HCT116 (cell line): Measurements from ENCODE around the gene DDX18. TPM values are rescaled to one million over a fixed set of nuclear protein-coding genes. Genes with fewer than 3 reads are reported as not detected.

Experiments used
- ATAC-seq: fragments of 200-7000 bp; cut with Tn5 transposase; 2 replicates; pipeline ENCODE4 v1.9.1; 2020; ENCODE audit warnings: mild to moderate bottlenecking, moderate library complexity
- BruUV-seq: library from RNA; stranded (reverse); fragments of 400-500 nt; replicated peaks from 2 replicates; lab custom pipeline; 2021; lab: Mats Ljungman, UMichigan
- CTCF ChIA-PET: fragments of 300-600 bp; sonication (Branson Sonifier 250); formaldehyde crosslinking; loops from one replicate; lab custom pipeline; 2021; ENCODE audit warnings: antibody characterized with exemption; lab: Charles Lee
- POLR2A ChIA-PET: fragments of 300-600, 350-600 bp; sonication (Branson Sonifier 250); formaldehyde crosslinking; loops from one replicate; lab custom pipeline; 2021; ENCODE audit warnings: antibody characterized with exemption; lab: Charles Lee
- RAD21 ChIA-PET, 2 experiments: fragments of 300-600 bp; sonication (Branson Sonifier 250); formaldehyde crosslinking; loops; one replicate each; lab custom pipeline; 2023; ENCODE audit warnings: low total read pairs in 2 of 2; ENCODE audit not compliant: uncharacterized antibody in 2 of 2, unreplicated experiment in 2 of 2, low non-redundant PET in 1 of 2; lab: Charles Lee
- DNase-seq: peaks from one replicate; pipeline ENCODE4 v3.0.0-alpha.2; 2010; ENCODE audit warnings: low read depth, low spot score
- H2AFZ ChIP-seq: fragments of 200-600 bp; shearing (Covaris generic), sonication (generic); 2 replicates; pipeline ENCODE4 v1.6.1; 2017; ENCODE audit warnings: low read depth, mixed run types, mixed read lengths, antibody characterized with exemption, low read length; ENCODE audit not compliant: poor library complexity, severe bottlenecking
- H3K27ac ChIP-seq: 2 replicates; pipeline ENCODE4 v1.5.1; 2012; ENCODE audit warnings: low read depth, low read length
- H3K27me3 ChIP-seq: fragments of 200-600 bp; sonication (generic); 2 replicates; pipeline ENCODE4 v1.6.1; 2016; ENCODE audit warnings: mixed run types, low read length, mixed read lengths; ENCODE audit not compliant: insufficient read depth
- H3K36me3 ChIP-seq, 2 experiments: fragments of 200-500 bp in 1 of 2; fragments of 200-600 bp in 1 of 2; sonication (Bioruptor generic) in 1 of 2; sonication (generic) in 1 of 2; 2 replicates each; pipeline versions ENCODE4 v1.5.1 to v1.6.1; 2014 to 2016; ENCODE audit warnings: low read length in 2 of 2, inconsistent platforms in 1 of 2, mixed read lengths in 1 of 2, mixed run types in 1 of 2; ENCODE audit not compliant: insufficient read depth in 2 of 2, control insufficient read depth in 1 of 2
- H3K4me1 ChIP-seq, 2 experiments: fragments of 200-600 bp in 1 of 2; sonication (generic) in 1 of 2; 2 replicates each; pipeline versions ENCODE4 v1.5.1 to v1.6.1; 2012 to 2017; ENCODE audit warnings: low read length in 2 of 2, inconsistent platforms in 1 of 2, mild to moderate bottlenecking in 1 of 2, mixed read lengths in 1 of 2, mixed run types in 1 of 2, moderate library complexity in 1 of 2; ENCODE audit not compliant: insufficient read depth in 2 of 2, control insufficient read depth in 1 of 2
- H3K4me2 ChIP-seq: fragments of 200-600 bp; sonication (generic); 2 replicates; pipeline ENCODE4 v1.6.1; 2017; ENCODE audit warnings: mixed run types, low read length, mixed read lengths
- H3K4me3 ChIP-seq, 2 experiments: fragments of 200-600 bp in 1 of 2; sonication (generic) in 1 of 2; replicated peaks in 1 of 2; 2 replicates each; pipeline ENCODE4 v1.5.1; 2011 to 2016; ENCODE audit warnings: low read length in 2 of 2, control low read depth in 1 of 2, low read depth in 1 of 2, mild to moderate bottlenecking in 1 of 2, mixed read lengths in 1 of 2, mixed run types in 1 of 2
- H3K79me2 ChIP-seq: fragments of 200-600 bp; sonication (generic); 2 replicates; pipeline ENCODE4 v1.6.1; 2017; ENCODE audit warnings: mild to moderate bottlenecking, mixed run types, low read length, moderate library complexity, mixed read lengths; ENCODE audit not compliant: insufficient read depth
- H3K9ac ChIP-seq: fragments of 200-600 bp; sonication (generic); 2 replicates; pipeline ENCODE4 v1.6.1; 2016; ENCODE audit warnings: low read length, mixed read lengths
- H3K9me2 ChIP-seq: fragments of 200-600 bp; sonication (generic), shearing (Covaris generic); 2 replicates; pipeline ENCODE4 v1.6.1; 2017; ENCODE audit warnings: mixed run types, mild to moderate bottlenecking, moderate library complexity; ENCODE audit not compliant: insufficient read depth
- H3K9me3 ChIP-seq, 2 experiments: fragments of 200-500 bp in 1 of 2; fragments of 200-600 bp in 1 of 2; sonication (Bioruptor generic) in 1 of 2; sonication (generic) in 1 of 2; 2 replicates each; pipeline ENCODE4 v1.6.1; 2014 to 2017; ENCODE audit warnings: low read length in 2 of 2, mixed read lengths in 2 of 2, inconsistent platforms in 1 of 2, low read depth in 1 of 2, mild to moderate bottlenecking in 1 of 2, mixed run types in 1 of 2, moderate library complexity in 1 of 2; ENCODE audit not compliant: control insufficient read depth in 1 of 2, insufficient read depth in 1 of 2
- H4K20me1 ChIP-seq: fragments of 200-600 bp; sonication (generic), shearing (Covaris generic); 2 replicates; pipeline ENCODE4 v1.6.1; 2017; ENCODE audit warnings: mixed run types, mild to moderate bottlenecking, moderate library complexity; ENCODE audit not compliant: insufficient read depth
- EGR1 ChIP-seq: IDR thresholded peaks from 2 replicates; pipeline ENCODE4 v1.6.1; 2012; ENCODE audit warnings: low read depth
- ELF1 ChIP-seq: IDR thresholded peaks from 2 replicates; pipeline ENCODE4 v1.6.1; 2012; ENCODE audit warnings: low read depth, borderline replicate concordance
- JUND ChIP-seq: IDR thresholded peaks from 2 replicates; pipeline ENCODE4 v1.6.1; 2012
- POLR2A ChIP-seq: IDR thresholded peaks from 2 replicates; pipeline ENCODE4 v1.7.0; 2011; ENCODE audit warnings: borderline replicate concordance; ENCODE audit not compliant: insufficient read depth, insufficient read length; ENCODE audit errors: extremely low read depth
- RAD21 ChIP-seq: IDR thresholded peaks from 2 replicates; pipeline ENCODE4 v1.6.1; 2012; ENCODE audit warnings: low read depth, mild to moderate bottlenecking
- SIN3A ChIP-seq: IDR thresholded peaks from 2 replicates; pipeline ENCODE4 v1.6.1; 2012; ENCODE audit warnings: low read depth
- SP1 ChIP-seq: IDR thresholded peaks from 2 replicates; pipeline ENCODE4 v1.6.1; 2012; ENCODE audit warnings: low read depth
- SRF ChIP-seq: IDR thresholded peaks from 2 replicates; pipeline ENCODE4 v1.6.1; 2012; ENCODE audit warnings: low read depth
- YY1 ChIP-seq: IDR thresholded peaks from 2 replicates; pipeline ENCODE4 v1.6.1; 2011; ENCODE audit warnings: low read length, low read depth, moderate library complexity, mild to moderate bottlenecking; ENCODE audit not compliant: insufficient replicate concordance; ENCODE audit errors: extremely low read depth
- ZFX ChIP-seq: fragments of 450-650 bp; IDR thresholded peaks from 2 replicates; pipeline ENCODE4 v1.6.1; 2017
- intact Hi-C: fragments of 100-400 bp; cut with micrococcal nuclease; formaldehyde crosslinking; loops from 2 replicates; pipeline ENCODE4 v1.10.0; 2022
- total RNA-seq: library from RNA; stranded (reverse); gene quantifications from one replicate; pipeline ENCODE4 v1.2.1, GENCODE V29; 2021; ENCODE audit not compliant: unreplicated experiment
- TF ChIP-seq, protein P1 (sequence below), 3 experiments: fragments of 200-600 bp in 1 of 3; sonication (generic) in 1 of 3; IDR thresholded peaks in 2 of 3; conservative IDR thresholded peaks in 1 of 3; 2 replicates each; pipeline ENCODE4 v1.5.1; 2012 to 2017; ENCODE audit warnings: low read depth in 2 of 3, low read length in 2 of 3, antibody characterized with exemption in 1 of 3, borderline replicate concordance in 1 of 3, control low read depth in 1 of 3, mild to moderate bottlenecking in 1 of 3, mixed read lengths in 1 of 3, mixed run types in 1 of 3, moderate library complexity in 1 of 3; ENCODE audit not compliant: insufficient read depth in 1 of 3
- TF ChIP-seq, protein P2 (sequence below): IDR thresholded peaks from 2 replicates; pipeline ENCODE4 v1.6.1; 2011; ENCODE audit warnings: mild to moderate bottlenecking, low read length, moderate library complexity; ENCODE audit not compliant: insufficient replicate concordance; ENCODE audit errors: extremely low read depth
- TF ChIP-seq, protein P3 (sequence below): IDR thresholded peaks from 2 replicates; pipeline ENCODE4 v1.6.1; 2012
- TF ChIP-seq, protein P4 (sequence below): IDR thresholded peaks from 2 replicates; pipeline ENCODE4 v1.6.1; 2012; ENCODE audit warnings: low read depth

The DDX18 gene
- total RNA-seq, 1 experiment from 2014 or later, result 99.7 TPM

DNA sequence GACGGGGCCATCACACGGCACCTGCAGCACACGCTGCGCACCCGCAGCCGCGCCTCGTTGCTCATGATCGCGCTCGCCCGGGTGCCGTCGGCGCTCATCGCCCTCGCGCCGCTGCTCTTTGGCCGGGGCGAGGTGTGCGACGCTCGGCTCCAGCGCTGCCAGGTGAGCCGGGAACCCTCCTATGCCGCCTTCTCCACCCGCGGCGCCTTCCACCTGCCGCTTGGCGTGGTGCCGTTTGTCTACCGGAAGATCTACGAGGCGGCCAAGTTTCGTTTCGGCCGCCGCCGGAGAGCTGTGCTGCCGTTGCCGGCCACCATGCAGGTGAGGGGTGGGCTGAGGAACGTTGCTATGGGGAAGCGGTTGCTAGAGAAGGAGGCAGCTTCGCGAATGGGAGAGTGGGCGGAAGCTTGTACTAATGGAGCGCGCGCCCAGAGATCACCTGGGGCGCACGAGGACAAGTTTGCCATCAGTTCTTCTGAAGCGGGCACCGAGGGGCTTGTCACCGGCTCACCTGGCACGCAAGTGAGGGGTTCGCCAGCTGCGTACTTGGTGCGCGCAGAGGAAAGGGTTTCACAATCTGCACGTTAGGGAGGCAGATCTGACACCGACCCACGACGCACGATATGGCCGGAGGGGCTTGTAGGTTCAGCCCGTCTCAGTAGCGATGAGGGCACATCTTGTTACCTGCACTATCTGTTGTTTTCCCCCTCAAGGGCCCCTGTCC, 45.6 kb downstream of the DDX18 start:
- no peaks in the 10 kb centered on the region for H3K36me3 ChIP-seq
- POLR2A ChIA-PET, result no interaction called here
- no peak overlapping the region for H3K4me2 ChIP-seq
- 0 out of 2 replicates have a peak, but pooled peaks cover 3% of the 10 kb centered on the region for H3K9me2 ChIP-seq
- RAD21 ChIA-PET, result no interaction called here
- no peaks in the 10 kb centered on the region for H3K79me2 ChIP-seq
- no peaks in the 10 kb centered on the region for H3K27me3 ChIP-seq
- TF ChIP-seq JUND (no peak), SRF (no peak), EGR1 (no peak), SIN3A (no peak), POLR2A (no peak), SP1 (no peak), RAD21 (no peak), ELF1 (no peak), ZFX (no peak), YY1 (no peak)
- TF ChIP-seq, protein P1, sequence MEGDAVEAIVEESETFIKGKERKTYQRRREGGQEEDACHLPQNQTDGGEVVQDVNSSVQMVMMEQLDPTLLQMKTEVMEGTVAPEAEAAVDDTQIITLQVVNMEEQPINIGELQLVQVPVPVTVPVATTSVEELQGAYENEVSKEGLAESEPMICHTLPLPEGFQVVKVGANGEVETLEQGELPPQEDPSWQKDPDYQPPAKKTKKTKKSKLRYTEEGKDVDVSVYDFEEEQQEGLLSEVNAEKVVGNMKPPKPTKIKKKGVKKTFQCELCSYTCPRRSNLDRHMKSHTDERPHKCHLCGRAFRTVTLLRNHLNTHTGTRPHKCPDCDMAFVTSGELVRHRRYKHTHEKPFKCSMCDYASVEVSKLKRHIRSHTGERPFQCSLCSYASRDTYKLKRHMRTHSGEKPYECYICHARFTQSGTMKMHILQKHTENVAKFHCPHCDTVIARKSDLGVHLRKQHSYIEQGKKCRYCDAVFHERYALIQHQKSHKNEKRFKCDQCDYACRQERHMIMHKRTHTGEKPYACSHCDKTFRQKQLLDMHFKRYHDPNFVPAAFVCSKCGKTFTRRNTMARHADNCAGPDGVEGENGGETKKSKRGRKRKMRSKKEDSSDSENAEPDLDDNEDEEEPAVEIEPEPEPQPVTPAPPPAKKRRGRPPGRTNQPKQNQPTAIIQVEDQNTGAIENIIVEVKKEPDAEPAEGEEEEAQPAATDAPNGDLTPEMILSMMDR (IDR thresholded peaks at IDR 0.05 in 2 of 3, conservative IDR thresholded peaks at IDR 0.05 in 1 of 3; ENCODE audit: borderline replicate concordance in 1 of 3, insufficient read depth in 1 of 3, low read depth in 2 of 3, low read length in 2 of 3), result no peak
- TF ChIP-seq, protein P2, sequence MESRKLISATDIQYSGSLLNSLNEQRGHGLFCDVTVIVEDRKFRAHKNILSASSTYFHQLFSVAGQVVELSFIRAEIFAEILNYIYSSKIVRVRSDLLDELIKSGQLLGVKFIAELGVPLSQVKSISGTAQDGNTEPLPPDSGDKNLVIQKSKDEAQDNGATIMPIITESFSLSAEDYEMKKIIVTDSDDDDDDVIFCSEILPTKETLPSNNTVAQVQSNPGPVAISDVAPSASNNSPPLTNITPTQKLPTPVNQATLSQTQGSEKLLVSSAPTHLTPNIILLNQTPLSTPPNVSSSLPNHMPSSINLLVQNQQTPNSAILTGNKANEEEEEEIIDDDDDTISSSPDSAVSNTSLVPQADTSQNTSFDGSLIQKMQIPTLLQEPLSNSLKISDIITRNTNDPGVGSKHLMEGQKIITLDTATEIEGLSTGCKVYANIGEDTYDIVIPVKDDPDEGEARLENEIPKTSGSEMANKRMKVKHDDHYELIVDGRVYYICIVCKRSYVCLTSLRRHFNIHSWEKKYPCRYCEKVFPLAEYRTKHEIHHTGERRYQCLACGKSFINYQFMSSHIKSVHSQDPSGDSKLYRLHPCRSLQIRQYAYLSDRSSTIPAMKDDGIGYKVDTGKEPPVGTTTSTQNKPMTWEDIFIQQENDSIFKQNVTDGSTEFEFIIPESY, result no peak
- TF ChIP-seq, protein P3, sequence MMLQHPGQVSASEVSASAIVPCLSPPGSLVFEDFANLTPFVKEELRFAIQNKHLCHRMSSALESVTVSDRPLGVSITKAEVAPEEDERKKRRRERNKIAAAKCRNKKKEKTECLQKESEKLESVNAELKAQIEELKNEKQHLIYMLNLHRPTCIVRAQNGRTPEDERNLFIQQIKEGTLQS, result no peak
- TF ChIP-seq, protein P4, sequence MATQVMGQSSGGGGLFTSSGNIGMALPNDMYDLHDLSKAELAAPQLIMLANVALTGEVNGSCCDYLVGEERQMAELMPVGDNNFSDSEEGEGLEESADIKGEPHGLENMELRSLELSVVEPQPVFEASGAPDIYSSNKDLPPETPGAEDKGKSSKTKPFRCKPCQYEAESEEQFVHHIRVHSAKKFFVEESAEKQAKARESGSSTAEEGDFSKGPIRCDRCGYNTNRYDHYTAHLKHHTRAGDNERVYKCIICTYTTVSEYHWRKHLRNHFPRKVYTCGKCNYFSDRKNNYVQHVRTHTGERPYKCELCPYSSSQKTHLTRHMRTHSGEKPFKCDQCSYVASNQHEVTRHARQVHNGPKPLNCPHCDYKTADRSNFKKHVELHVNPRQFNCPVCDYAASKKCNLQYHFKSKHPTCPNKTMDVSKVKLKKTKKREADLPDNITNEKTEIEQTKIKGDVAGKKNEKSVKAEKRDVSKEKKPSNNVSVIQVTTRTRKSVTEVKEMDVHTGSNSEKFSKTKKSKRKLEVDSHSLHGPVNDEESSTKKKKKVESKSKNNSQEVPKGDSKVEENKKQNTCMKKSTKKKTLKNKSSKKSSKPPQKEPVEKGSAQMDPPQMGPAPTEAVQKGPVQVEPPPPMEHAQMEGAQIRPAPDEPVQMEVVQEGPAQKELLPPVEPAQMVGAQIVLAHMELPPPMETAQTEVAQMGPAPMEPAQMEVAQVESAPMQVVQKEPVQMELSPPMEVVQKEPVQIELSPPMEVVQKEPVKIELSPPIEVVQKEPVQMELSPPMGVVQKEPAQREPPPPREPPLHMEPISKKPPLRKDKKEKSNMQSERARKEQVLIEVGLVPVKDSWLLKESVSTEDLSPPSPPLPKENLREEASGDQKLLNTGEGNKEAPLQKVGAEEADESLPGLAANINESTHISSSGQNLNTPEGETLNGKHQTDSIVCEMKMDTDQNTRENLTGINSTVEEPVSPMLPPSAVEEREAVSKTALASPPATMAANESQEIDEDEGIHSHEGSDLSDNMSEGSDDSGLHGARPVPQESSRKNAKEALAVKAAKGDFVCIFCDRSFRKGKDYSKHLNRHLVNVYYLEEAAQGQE, result no peak
- ATAC-seq (no peak), DNase-seq (no peak)
- no peaks in the 10 kb centered on the region for H4K20me1 ChIP-seq
- no TSS peak for BruUV-seq
- intact Hi-C loops, result no loop called here
- H2AFZ ChIP-seq, result no peak overlapping the region
- no peaks in the 10 kb centered on the region for H3K9me3 ChIP-seq
- H3K9ac ChIP-seq, result no peak overlapping the region
- H3K4me3 ChIP-seq, result no peak overlapping the region
- H3K27ac ChIP-seq, result no peak overlapping the region
- CTCF ChIA-PET, result no interaction called here
- H3K4me1 ChIP-seq, result peaks cover 6 to 14% of the 10 kb centered on the region in 2 experiments
